K562 (cell line): ENCODE results near the gene COQ10B. TPM values are rescaled to one million over a fixed set of nuclear protein-coding genes. Genes with fewer than 3 reads are reported as not detected.
A peak's percentile ranks its signal among the peaks of the same experiment; 100 is the strongest.

Source experiments
- CBX8 ChIP-seq: fragments of 200-600 bp; sonication (generic); IDR thresholded peaks from 2 replicates; pipeline ENCODE4 v1.6.1; 2012; ENCODE audit warnings: borderline replicate concordance, mixed run types, low read depth, mild to moderate bottlenecking, moderate library complexity, mixed read lengths, low read length, control low read depth, inconsistent platforms; ENCODE audit not compliant: poor library complexity, severe bottlenecking; ENCODE audit errors: extremely low read depth
- CREB5 ChIP-seq: fragments of 250-450 bp; sonication (Bioruptor Pico); IDR thresholded peaks from 2 replicates; pipeline ENCODE4 v1.5.0; 2020; ENCODE audit warnings: mild to moderate bottlenecking
- FOXP1 ChIP-seq: sonication (generic); formaldehyde crosslinking; IDR thresholded peaks from 2 replicates; pipeline ENCODE4 v1.8.0; 2022; ENCODE audit warnings: mild to moderate bottlenecking, missing genetic modification reagents
- HLTF ChIP-seq: fragments of 450-650 bp; IDR thresholded peaks from 2 replicates; pipeline ENCODE4 v1.6.1; 2016
- HNRNPUL1 ChIP-seq: fragments of 200-400 bp; formaldehyde crosslinking; IDR thresholded peaks from 2 replicates; pipeline ENCODE4 v1.6.1; 2017; ENCODE audit warnings: low read length
- JUN ChIP-seq, 2 experiments: sonication (generic) in 1 of 2; formaldehyde crosslinking in 1 of 2; IDR thresholded peaks; 2 replicates each; pipeline versions ENCODE4 v1.6.1 to v1.8.0; 2012 to 2022; ENCODE audit warnings: borderline replicate concordance in 2 of 2, mild to moderate bottlenecking in 2 of 2, improper control_type of control experiment in 1 of 2, low read depth in 1 of 2, low read length in 1 of 2, missing genetic modification reagents in 1 of 2
- MTA1 ChIP-seq: fragments of 450-650 bp; IDR thresholded peaks from 2 replicates; pipeline ENCODE4 v1.6.1; 2017; ENCODE audit warnings: borderline replicate concordance
- NCOA2 ChIP-seq, 2 experiments: fragments of 450-650 bp; IDR thresholded peaks; 2 replicates each; pipeline ENCODE4 v1.6.1; 2018; ENCODE audit warnings: mild to moderate bottlenecking in 2 of 2, moderate library complexity in 1 of 2; ENCODE audit not compliant: partially characterized antibody in 2 of 2
- PRDM10 ChIP-seq: fragments of 450-650 bp; IDR thresholded peaks from 2 replicates; pipeline ENCODE4 v1.6.1; 2018; ENCODE audit not compliant: partially characterized antibody
- RBM14 ChIP-seq: fragments of 200-400 bp; formaldehyde crosslinking; IDR thresholded peaks from 2 replicates; pipeline ENCODE4 v1.6.1; 2018; ENCODE audit warnings: low read depth, mild to moderate bottlenecking, low read length, moderate library complexity, borderline replicate concordance; ENCODE audit not compliant: insufficient read depth
- SRSF3 ChIP-seq: fragments of 200-400 bp; formaldehyde crosslinking; IDR thresholded peaks from 2 replicates; pipeline ENCODE4 v1.6.1; 2016; ENCODE audit warnings: mild to moderate bottlenecking, low read length, moderate library complexity; ENCODE audit not compliant: insufficient read depth
- TSHZ1 ChIP-seq: fragments of 250-450 bp; sonication (Bioruptor Pico); IDR thresholded peaks from 2 replicates; pipeline ENCODE4 v1.4.0; 2020; ENCODE audit warnings: mild to moderate bottlenecking, moderate library complexity
- ZFP91 ChIP-seq: sonication (generic); formaldehyde crosslinking; IDR thresholded peaks from 2 replicates; pipeline ENCODE4 v1.8.0; 2022; ENCODE audit warnings: mild to moderate bottlenecking, missing genetic modification reagents
- ZNF449 ChIP-seq: fragments of 250-450 bp; sonication (Bioruptor Pico); IDR thresholded peaks from 2 replicates; pipeline ENCODE4 v1.8.0; 2022; ENCODE audit warnings: moderate library complexity, mild to moderate bottlenecking, inconsistent platforms
- polyA plus RNA-seq, 8 experiments: library from polyadenylated mRNA; depleted of rRNA in 4 of 8; stranded (reverse) in 5 of 8; unstranded in 3 of 8; fragments of >200 nt; fragmentation: Nextera tagmentation in 2 of 8; fragmentation: Illumina TruSeq in 1 of 8; extraction: Ambion mirVana in 2 of 8; extraction: Trizol in 1 of 8; gene quantifications; 2 replicates each; pipeline versions ENCODE4 v1.2.1 to v1.2.3, GENCODE V29; 2011 to 2014; ENCODE audit warnings: inconsistent platforms in 1 of 8, missing spikeins in 1 of 8
- total RNA-seq, 7 experiments: library from RNA; depleted of rRNA in 6 of 7; stranded (reverse); fragments of >200 nt in 6 of 7; fragmentation: Illumina TruSeq in 2 of 7; extraction: Trizol in 2 of 7; gene quantifications; 2 replicates each; pipeline versions ENCODE4 v1.2.1 to v1.2.3, GENCODE V29; 2011 to 2021; ENCODE audit warnings: low replicate concordance in 1 of 7

COQ10B gene
- total and polyA plus RNA-seq, 9 of the 15 experiments (the other 6 are each of a cell fraction or from before 2014, with no cell fraction given): 3.1 to 13.1 (median 7.7) TPM

- no peak for TF ChIP-seq PRDM10
- TF ChIP-seq NCOA2 (IDR thresholded peaks at IDR 0.05; ENCODE audit: partially characterized antibody in 2 of 2): no peak
- no peak for TF ChIP-seq CBX8
- no peak for TF ChIP-seq ZNF449
- no peak for TF ChIP-seq CREB5 (CRISPR knock-in tag)
- TF ChIP-seq FOXP1 (CRISPR knock-in tag): 0 out of 2 replicates have a peak, but pooled peaks have one; percentile 3
- TF ChIP-seq MTA1: no peak
- no peak for TF ChIP-seq JUN (IDR thresholded peaks at IDR 0.05; ENCODE audit: borderline replicate concordance, low read depth, low read length)
- no peak for TF ChIP-seq JUN (CRISPR knock-in tag; IDR thresholded peaks at IDR 0.05; ENCODE audit: borderline replicate concordance)
- TF ChIP-seq TSHZ1 (CRISPR knock-in tag): no peak
- no peak for TF ChIP-seq RBM14
- TF ChIP-seq ZFP91 (CRISPR knock-in tag): no peak
- TF ChIP-seq HLTF: no peak
- no peak for TF ChIP-seq SRSF3
- TF ChIP-seq HNRNPUL1: no peak
Observed at GRCh38 chr2:197498937-197499593, 45.7 kb downstream of the COQ10B start (continued).
